Limb (tissue), 2 donors: Measurements from ENCODE around the gene PPM1A.

ENCODE experiments used
- DNase-seq, 2 donors: peaks; one replicate each; pipeline ENCODE4 v3.0.0-alpha.2; 2016; ENCODE audit errors: extremely low spot score in 2 of 2

PPM1A gene

GRCh38 chr14:60248697-60249318, at the start of gene PPM1A:
PPM1A (plus strand) TSS chr14:60249221; CDS start chr14:60282704, 33,483 bp downstream.
- peak; percentile 96 to 98 for DNase-seq

GRCh38 chr14:60199321-60199720, 49.7 kb upstream of the PPM1A start:
- no peak for DNase-seq

DNA sequence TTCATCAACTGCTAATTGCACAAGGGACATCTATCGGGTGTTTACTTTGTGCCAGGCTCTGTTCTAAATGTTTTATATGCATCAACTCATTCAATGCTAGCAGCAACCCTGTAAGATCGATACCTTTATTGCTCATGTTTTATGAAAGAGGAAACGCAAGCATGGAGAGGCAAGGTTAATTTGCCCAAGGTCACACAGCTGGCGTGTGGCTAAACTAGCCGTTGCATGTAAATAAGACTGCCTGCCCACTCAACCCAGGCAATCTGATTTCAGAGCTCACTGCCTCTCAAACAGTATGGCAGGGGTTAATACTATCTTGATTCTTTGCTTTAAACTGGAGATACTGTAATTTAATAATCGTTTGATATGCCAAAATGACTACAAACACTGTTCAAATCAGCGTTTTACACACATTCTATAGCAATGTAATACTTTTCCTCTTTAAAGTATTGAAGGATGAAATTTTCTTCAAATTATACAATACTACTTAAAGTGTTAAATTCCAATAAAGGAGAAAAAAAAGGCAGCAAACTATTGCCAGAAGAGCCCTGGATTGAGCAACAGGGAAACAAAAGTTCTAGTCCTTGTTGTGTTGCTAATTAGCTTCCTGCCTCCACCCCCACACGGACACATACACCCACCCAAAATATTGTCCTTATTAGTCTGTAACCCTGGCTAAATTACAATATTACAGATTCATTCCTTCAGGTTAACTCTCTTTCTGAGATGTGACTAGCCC, 44.7 kb upstream of the PPM1A start:
- DNase-seq, result no peak

DNA sequence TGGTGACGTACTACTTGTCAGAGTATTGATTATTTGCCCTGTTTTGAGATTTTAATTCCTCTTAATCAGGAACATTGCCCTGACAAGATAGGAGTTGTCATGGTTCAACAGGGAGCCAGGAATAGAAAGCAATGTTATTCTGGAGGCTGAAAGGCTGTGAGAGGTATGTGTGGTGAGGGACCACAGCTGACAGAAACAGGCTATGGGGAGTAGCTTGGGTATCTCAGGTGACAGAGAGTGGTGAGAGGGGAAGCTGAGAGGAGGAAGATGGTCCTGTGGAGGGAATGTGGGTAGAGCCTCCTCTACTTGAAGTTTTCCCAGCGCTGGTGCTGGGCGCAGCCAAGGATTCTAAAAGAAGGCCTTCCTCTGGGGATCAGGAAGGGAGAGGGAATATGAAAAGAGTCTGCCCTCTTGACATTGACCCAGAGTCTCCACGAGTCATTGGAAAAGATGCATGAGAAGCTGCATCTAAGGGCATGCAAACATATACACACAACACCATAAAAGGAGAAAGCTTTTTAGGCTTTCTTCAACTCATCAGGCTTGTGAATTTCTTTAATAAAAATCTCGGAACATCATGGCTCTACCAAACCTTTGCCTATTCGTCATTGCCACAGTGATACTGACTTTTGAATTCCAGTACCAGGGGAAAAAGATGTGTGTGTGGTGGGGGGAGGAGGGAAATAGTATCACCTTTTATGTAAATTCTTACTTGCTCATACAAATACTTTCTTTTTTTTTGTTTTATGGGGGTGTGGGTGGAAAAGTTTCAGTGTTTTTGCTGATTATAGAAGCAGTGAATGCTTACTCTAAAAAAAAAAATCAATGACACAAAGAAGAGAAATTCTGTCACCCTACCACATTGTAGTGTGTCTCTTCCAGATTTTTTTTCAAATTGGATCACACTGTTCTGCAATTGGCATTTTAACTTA, 43.9 kb upstream of the PPM1A start:
- no peak for DNase-seq

DNA sequence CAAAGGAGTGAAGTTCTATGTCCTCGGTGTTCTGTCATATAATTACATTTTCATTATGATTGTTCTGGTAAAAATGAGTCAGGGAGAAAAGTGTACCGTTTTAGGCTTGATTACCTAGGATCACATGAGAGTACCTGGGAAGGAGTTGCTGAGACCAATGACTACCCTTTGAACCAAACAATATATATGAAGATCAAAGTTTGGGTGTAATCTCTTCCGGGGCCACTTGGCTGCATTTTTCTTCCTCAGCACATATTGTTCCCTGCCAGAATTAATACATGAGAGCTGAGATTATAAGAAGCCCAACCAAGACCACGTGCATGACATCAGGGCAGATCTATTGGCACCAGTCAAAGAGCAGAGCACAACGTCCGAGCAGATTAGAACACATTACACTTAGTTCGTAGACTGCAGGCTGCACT, 42.8 kb upstream of the PPM1A start:
- DNase-seq, result no peak

- no peak for DNase-seq
Measured at GRCh38 chr14:60206837-60207533, 42.0 kb upstream of the PPM1A start.

- DNase-seq, result no peak
Measured at GRCh38 chr14:60210703-60211102, 38.3 kb upstream of the PPM1A start.

- DNase-seq, result no peak
Measured at GRCh38 chr14:60211153-60211552, 37.9 kb upstream of the PPM1A start.

GRCh38 chr14:60212503-60213371, 36.3 kb upstream of the PPM1A start:
- DNase-seq, result no peak

GRCh38 chr14:60214003-60214402, 35.0 kb upstream of the PPM1A start:
- no peak for DNase-seq

GRCh38 chr14:60214415-60215126, 34.5 kb upstream of the PPM1A start:
- DNase-seq, result no peak

- DNase-seq, result no peak
Measured at GRCh38 chr14:60215127-60215444, 33.9 kb upstream of the PPM1A start.

DNA sequence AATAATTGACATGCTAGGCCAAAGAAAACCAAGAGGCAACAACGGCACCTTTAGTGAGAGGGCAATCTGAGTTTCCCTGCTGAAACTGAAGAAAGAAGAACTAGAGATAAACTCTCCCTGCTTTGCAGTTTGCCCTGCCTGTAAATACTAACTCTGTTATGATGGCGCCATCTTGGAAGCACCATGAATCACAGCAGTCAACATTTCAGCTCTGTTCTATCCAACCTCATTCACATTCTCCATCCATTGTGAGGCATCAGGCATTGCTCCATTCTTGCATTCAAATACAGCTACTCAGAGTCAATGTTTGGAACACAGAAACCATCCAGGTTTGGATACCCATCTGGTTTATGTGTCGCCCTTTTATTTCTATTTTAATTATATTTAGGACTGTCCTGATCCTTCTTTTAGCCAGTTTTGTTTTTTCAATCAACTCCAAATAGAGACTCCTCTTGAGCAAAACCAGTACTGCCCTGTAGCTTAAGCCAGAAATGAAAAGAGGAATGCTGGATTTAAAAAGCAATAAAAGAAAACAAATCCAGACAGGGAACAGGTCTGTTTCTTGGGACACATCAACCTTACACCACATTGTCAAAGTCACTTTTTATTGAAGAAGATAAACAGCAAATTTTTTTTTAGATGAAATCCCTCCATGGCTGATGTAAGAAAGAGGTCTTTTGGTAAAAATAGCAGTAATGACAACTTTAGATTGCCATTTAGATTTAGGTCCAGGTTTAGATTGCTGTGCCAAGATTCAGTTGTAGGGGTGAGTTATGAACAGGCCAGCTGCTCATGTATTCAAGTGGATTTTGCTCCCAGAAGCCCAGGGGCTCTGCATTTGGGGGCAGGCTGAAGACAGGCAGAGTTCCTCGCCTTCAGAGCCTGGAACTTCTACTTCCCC, 33.3 kb upstream of the PPM1A start:
- DNase-seq, result peak in 1 of 2 donors; percentile 24

DNA sequence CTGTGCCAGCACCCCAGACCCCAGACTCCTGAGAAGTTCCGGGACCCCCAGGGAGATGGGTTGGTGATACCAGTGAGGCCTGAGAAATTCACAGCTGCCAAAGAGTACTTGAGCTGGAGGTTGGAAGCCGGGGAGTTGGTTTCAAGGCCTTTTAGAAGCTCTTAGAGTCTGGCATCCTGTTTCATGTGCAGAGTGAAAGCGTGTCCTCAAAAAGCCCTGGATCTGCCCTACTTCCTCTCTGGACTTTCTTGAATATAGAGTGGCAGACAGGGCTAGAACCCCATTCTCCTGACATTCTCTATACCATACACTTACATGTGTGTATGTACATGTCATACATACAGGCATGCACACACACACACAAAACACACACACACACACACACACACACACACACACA, 31.3 kb upstream of the PPM1A start:
- DNase-seq, result no peak

GRCh38 chr14:60220084-60220483, 28.9 kb upstream of the PPM1A start:
- DNase-seq, result no peak

- DNase-seq, result no peak
Measured at GRCh38 chr14:60220917-60221316, 28.1 kb upstream of the PPM1A start.

- DNase-seq, result no peak
Measured at GRCh38 chr14:60221457-60221856, 27.6 kb upstream of the PPM1A start.

DNA sequence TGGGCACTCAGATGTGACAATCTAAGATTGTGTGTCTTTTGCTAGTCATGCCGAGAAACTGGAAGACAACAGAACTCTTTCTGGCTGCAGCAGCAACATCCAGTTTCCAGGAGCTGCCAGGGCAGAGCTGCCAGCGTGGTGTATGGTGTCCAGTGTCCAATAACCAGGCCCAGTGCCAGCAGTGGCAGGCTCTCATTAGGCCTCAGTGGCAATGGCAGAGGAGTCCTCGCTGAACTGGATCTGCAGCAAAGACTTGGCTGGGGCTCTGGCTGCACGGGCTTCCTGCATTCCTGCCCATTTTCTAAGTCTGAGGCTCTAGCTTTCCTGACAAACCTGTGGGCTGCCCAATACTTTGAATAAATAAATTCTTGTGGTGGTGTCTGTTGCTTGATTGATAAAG, 26.2 kb upstream of the PPM1A start:
- no peak for DNase-seq

- DNase-seq, result no peak
Measured at GRCh38 chr14:60225265-60225664, 23.8 kb upstream of the PPM1A start.
